DND-41 (cell line): Measurements from ENCODE around the gene AHSP.

ENCODE experiments used
- ATAC-seq: fragments of 200-7000 bp; cut with Tn5 transposase; 3 replicates; pipeline ENCODE4 v1.9.1; 2021; ENCODE audit warnings: low read depth; ENCODE audit not compliant: insufficient read depth
- DNase-seq: peaks from one replicate; pipeline ENCODE4 v3.0.0-alpha.2; 2020
- H2AFZ ChIP-seq: 2 replicates; pipeline ENCODE4 v1.6.0; 2012; ENCODE audit warnings: low read depth, low read length
- H3K27ac ChIP-seq: 2 replicates; pipeline ENCODE4 v1.5.1; 2012; ENCODE audit warnings: low read length, inconsistent platforms
- H3K27me3 ChIP-seq: fragments of 200-600 bp; sonication (generic); 2 replicates; pipeline ENCODE4 v1.6.0; 2012; ENCODE audit warnings: low read length, mild to moderate bottlenecking, inconsistent platforms; ENCODE audit not compliant: insufficient read depth, poor library complexity
- H3K36me3 ChIP-seq: 2 replicates; pipeline ENCODE4 v1.5.1; 2012; ENCODE audit warnings: low read length, inconsistent platforms; ENCODE audit not compliant: insufficient read depth
- H3K4me1 ChIP-seq: 2 replicates; pipeline ENCODE4 v1.5.1; 2012; ENCODE audit warnings: mild to moderate bottlenecking, low read length; ENCODE audit not compliant: insufficient read depth
- H3K4me2 ChIP-seq: 2 replicates; pipeline ENCODE4 v1.6.0; 2012; ENCODE audit warnings: mild to moderate bottlenecking, moderate library complexity, low read length, inconsistent platforms; ENCODE audit not compliant: insufficient read depth
- H3K4me3 ChIP-seq, 2 experiments: fragments of 200-600 bp in 1 of 2; shearing (Covaris generic) in 1 of 2; 2 replicates each; pipeline ENCODE4 v1.5.1; 2012 to 2016; ENCODE audit warnings: inconsistent platforms in 2 of 2, low read length in 2 of 2, mild to moderate bottlenecking in 2 of 2, low read depth in 1 of 2, moderate library complexity in 1 of 2
- H3K79me2 ChIP-seq: 2 replicates; pipeline ENCODE4 v1.6.0; 2012; ENCODE audit warnings: low read length, inconsistent platforms; ENCODE audit not compliant: insufficient read depth
- H3K9ac ChIP-seq: 2 replicates; pipeline ENCODE4 v1.6.0; 2012; ENCODE audit warnings: low read depth, mild to moderate bottlenecking, inconsistent platforms, low read length, moderate library complexity
- H3K9me3 ChIP-seq: 2 replicates; pipeline ENCODE4 v1.5.1; 2012; ENCODE audit warnings: low read length, moderate library complexity, mild to moderate bottlenecking, inconsistent platforms; ENCODE audit not compliant: insufficient read depth, severe bottlenecking
- H4K20me1 ChIP-seq: 2 replicates; pipeline ENCODE4 v1.6.0; 2012; ENCODE audit warnings: low read length; ENCODE audit not compliant: insufficient read depth
- EZH2 ChIP-seq: IDR thresholded peaks from 3 replicates; pipeline ENCODE4 v1.6.1; 2012; ENCODE audit warnings: borderline replicate concordance, low read depth, mild to moderate bottlenecking, moderate library complexity, low read length, inconsistent platforms; ENCODE audit not compliant: severe bottlenecking
- TF ChIP-seq, protein P1 (sequence below): IDR thresholded peaks from 2 replicates; pipeline ENCODE4 v1.5.1; 2012; ENCODE audit warnings: borderline replicate concordance, low read length, moderate library complexity, mild to moderate bottlenecking; ENCODE audit not compliant: poor library complexity, severe bottlenecking; ENCODE audit errors: extremely low read depth

The AHSP gene

DNA sequence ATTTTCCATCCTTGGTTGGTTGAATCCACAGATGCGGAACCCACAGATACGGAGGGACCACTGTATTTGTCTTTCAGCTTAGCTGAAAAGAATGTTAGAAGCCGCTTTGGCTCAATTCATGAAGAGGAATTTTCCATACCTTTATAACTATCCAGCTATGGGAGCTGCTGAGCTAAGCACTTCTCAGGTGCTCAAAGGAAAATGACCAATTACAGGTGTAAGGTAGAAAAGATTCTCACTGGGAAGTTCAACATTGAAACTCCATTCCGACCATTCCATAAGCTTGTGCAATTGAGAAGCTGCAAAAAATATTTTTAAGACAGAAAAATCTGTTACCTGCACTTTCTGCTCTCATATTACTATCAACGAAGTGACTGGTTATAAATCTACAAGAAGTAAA lies 2.7 kb downstream of the AHSP start:
- Histone ChIP-seq H3K4me1 (no peaks in the 10 kb centered on the region), H4K20me1 (no peaks in the 10 kb centered on the region), H3K9ac (no peak overlapping the region), H3K9me3 (no peaks in the 10 kb centered on the region), H3K27me3 (peaks cover 4% of the 10 kb centered on the region), H3K27ac (no peak overlapping the region), H2AFZ (no peak overlapping the region), H3K79me2 (no peaks in the 10 kb centered on the region), H3K4me3 (no peak overlapping the region), H3K36me3 (no peaks in the 10 kb centered on the region), H3K4me2 (no peak overlapping the region)
- DNase-seq: no peak
- TF ChIP-seq EZH2: no peak
- TF ChIP-seq, protein P1, sequence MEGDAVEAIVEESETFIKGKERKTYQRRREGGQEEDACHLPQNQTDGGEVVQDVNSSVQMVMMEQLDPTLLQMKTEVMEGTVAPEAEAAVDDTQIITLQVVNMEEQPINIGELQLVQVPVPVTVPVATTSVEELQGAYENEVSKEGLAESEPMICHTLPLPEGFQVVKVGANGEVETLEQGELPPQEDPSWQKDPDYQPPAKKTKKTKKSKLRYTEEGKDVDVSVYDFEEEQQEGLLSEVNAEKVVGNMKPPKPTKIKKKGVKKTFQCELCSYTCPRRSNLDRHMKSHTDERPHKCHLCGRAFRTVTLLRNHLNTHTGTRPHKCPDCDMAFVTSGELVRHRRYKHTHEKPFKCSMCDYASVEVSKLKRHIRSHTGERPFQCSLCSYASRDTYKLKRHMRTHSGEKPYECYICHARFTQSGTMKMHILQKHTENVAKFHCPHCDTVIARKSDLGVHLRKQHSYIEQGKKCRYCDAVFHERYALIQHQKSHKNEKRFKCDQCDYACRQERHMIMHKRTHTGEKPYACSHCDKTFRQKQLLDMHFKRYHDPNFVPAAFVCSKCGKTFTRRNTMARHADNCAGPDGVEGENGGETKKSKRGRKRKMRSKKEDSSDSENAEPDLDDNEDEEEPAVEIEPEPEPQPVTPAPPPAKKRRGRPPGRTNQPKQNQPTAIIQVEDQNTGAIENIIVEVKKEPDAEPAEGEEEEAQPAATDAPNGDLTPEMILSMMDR: no peak
- no peak for ATAC-seq

- no peak overlapping the region for H3K27ac ChIP-seq
- no peaks in the 10 kb centered on the region for H4K20me1 ChIP-seq
- no peaks in the 10 kb centered on the region for H3K36me3 ChIP-seq
- no peak for DNase-seq
- H3K9ac ChIP-seq: no peak overlapping the region
- H2AFZ ChIP-seq: no peak overlapping the region
- H3K79me2 ChIP-seq: no peaks in the 10 kb centered on the region
- no peaks in the 10 kb centered on the region for H3K4me1 ChIP-seq
- H3K4me3 ChIP-seq: no peak overlapping the region
- H3K27me3 ChIP-seq: peaks cover 4% of the 10 kb centered on the region
- no peak overlapping the region for H3K4me2 ChIP-seq
- no peak for TF ChIP-seq EZH2
- TF ChIP-seq, protein P1: no peak
- ATAC-seq: no peak
- H3K9me3 ChIP-seq: no peaks in the 10 kb centered on the region
Measured at GRCh38 chr16:31531096-31531495, 3.4 kb downstream of the AHSP start.

DNA sequence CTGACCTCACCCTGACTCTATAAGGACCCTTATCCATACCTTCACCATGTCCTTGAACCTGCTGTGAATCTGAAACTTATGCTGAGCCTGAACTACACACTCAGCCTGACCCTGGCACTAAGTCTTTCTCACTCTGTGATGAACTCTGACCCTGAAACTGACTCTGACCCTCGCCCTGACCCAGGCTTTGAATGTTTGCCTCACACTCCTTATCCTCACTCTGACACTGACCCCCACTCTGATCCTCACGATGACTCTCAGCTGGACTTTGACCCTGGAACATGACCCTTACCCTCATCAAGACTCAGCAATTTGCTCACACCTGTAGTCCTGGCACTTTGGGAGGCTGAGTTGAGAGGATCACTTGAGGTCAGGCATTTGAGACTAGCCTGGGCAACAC lies 4.4 kb downstream of the AHSP start:
- ATAC-seq: no peak
- H3K27me3 ChIP-seq: peaks cover 4% of the 10 kb centered on the region
- no peaks in the 10 kb centered on the region for H4K20me1 ChIP-seq
- H3K4me1 ChIP-seq: no peaks in the 10 kb centered on the region
- DNase-seq: no peak
- H3K36me3 ChIP-seq: no peaks in the 10 kb centered on the region
- H3K9me3 ChIP-seq: no peaks in the 10 kb centered on the region
- H2AFZ ChIP-seq: no peak overlapping the region
- no peaks in the 10 kb centered on the region for H3K79me2 ChIP-seq
- TF ChIP-seq EZH2: no peak
- TF ChIP-seq, protein P1: no peak
- H3K4me2 ChIP-seq: no peak overlapping the region
- no peak overlapping the region for H3K27ac ChIP-seq
- H3K4me3 ChIP-seq: no peak overlapping the region
- H3K9ac ChIP-seq: no peak overlapping the region

DNA sequence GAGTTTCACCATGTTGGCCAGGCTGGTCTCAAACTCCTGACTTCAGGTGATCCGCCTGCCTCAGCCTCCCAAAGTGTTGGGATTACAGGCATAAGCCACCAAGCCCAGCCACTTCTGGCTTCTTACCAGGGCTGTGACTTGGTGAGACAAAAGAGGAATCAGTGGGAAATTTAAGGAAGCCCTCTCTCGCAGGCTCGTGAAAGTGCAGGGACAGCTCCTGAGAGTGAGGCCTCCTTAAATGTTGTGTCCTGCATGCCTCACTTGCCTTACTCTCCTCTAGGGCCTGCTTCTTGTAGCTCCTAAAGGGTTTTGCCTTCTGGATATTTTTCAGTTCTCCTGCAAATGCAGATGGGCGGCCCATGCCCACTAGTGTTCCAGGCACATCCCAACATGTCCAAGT lies 5.2 kb downstream of the AHSP start:
- DNase-seq (no peak), ATAC-seq (no peak)
- Histone ChIP-seq H3K36me3 (no peaks in the 10 kb centered on the region), H3K27ac (no peak overlapping the region), H3K79me2 (no peaks in the 10 kb centered on the region), H3K9ac (no peak overlapping the region), H3K4me2 (no peak overlapping the region), H3K4me3 (no peak overlapping the region), H3K4me1 (no peaks in the 10 kb centered on the region), H4K20me1 (no peaks in the 10 kb centered on the region), H3K9me3 (no peaks in the 10 kb centered on the region), H2AFZ (no peak overlapping the region), H3K27me3 (peaks cover 4% of the 10 kb centered on the region)
- TF ChIP-seq EZH2: no peak
- TF ChIP-seq, protein P1: no peak
